ENCODE results near the gene CDO1. TPM values are rescaled to one million over a fixed set of nuclear protein-coding genes. Genes with fewer than 3 reads are reported as not detected.

The CDO1 gene
- total and polyA plus RNA-seq, 2 experiments from 2014 or later = 24.5 to 29.2 TPM

- TF ChIP-seq REST (IDR thresholded peaks at IDR 0.05; ENCODE audit: unreplicated experiment) = no peak
- no peak for TF ChIP-seq ZNF331 (CRISPR knock-in tag; IDR thresholded peaks at IDR 0.05; ENCODE audit: low read depth)
- no peak for TF ChIP-seq ZNF114 (CRISPR knock-in tag; IDR thresholded peaks at IDR 0.05)
- no peak for TF ChIP-seq EZH2 (IDR thresholded peaks at IDR 0.05; ENCODE audit: low read depth, unreplicated experiment)
- TF ChIP-seq POLR2AphosphoS5 (IDR thresholded peaks at IDR 0.05; ENCODE audit: low read depth) = no peak
- TF ChIP-seq CTCF (conservative IDR thresholded peaks at IDR 0.05; ENCODE audit: low read depth in 2 of 2) = no peak
- no peak for TF ChIP-seq CREB1 (CRISPR knock-in tag; IDR thresholded peaks at IDR 0.05; ENCODE audit: low read depth)
- TF ChIP-seq JUNB (IDR thresholded peaks at IDR 0.05; ENCODE audit: unreplicated experiment) = no peak
- TF ChIP-seq ETS1 (IDR thresholded peaks at IDR 0.05) = no peak
Observed at GRCh38 chr5:115795700-115796099, 20.8 kb downstream of the CDO1 start (continued).

- TF ChIP-seq CTCF (conservative IDR thresholded peaks at IDR 0.05; ENCODE audit: low read depth in 2 of 2) = no peak
- no peak for TF ChIP-seq REST (IDR thresholded peaks at IDR 0.05; ENCODE audit: unreplicated experiment)
- no peak for TF ChIP-seq POLR2AphosphoS5 (IDR thresholded peaks at IDR 0.05; ENCODE audit: low read depth)
- TF ChIP-seq STAT1 (IDR thresholded peaks at IDR 0.05; ENCODE audit: unreplicated experiment) = no peak
- no peak for TF ChIP-seq JUNB (IDR thresholded peaks at IDR 0.05; ENCODE audit: unreplicated experiment)
- TF ChIP-seq EZH2phosphoT487 (IDR thresholded peaks at IDR 0.05; ENCODE audit: unreplicated experiment) = no peak
- TF ChIP-seq ZNF114 (CRISPR knock-in tag; IDR thresholded peaks at IDR 0.05) = no peak
- TF ChIP-seq ZNF331 (CRISPR knock-in tag; IDR thresholded peaks at IDR 0.05; ENCODE audit: low read depth) = no peak
- TF ChIP-seq CREB1 (CRISPR knock-in tag; IDR thresholded peaks at IDR 0.05; ENCODE audit: low read depth) = no peak
- TF ChIP-seq EZH2 (IDR thresholded peaks at IDR 0.05; ENCODE audit: low read depth, unreplicated experiment) = no peak
- TF ChIP-seq NANOG (IDR thresholded peaks at IDR 0.05; ENCODE audit: borderline replicate concordance) = no peak
- Mint-ChIP-seq H3K27ac (no peak overlapping the region), H3K4me1 (peaks cover 21% of the 10 kb centered on the region; the same call in 2 of the 3 replicates), H3K27me3 (ENCODE audit: insufficient read depth, low read depth, poor library complexity) (peaks cover 6% of the 10 kb centered on the region), H3K4me3 (no peak overlapping the region), H3K9me3 (no peaks in the 10 kb centered on the region), H3K36me3 (ENCODE audit: low read depth) (no peaks in the 10 kb centered on the region)
- Histone ChIP-seq H3K79me2 (replicated peaks; ENCODE audit: insufficient read depth) (no peaks in the 10 kb centered on the region), H3F3A (replicated peaks; ENCODE audit: low read depth) (no peaks in the 10 kb centered on the region), H3K9me2 (ENCODE audit: insufficient read depth) (no peaks in the 10 kb centered on the region), H3K4me1 (ENCODE audit: insufficient read depth) (peaks cover 4% of the 10 kb centered on the region; the same call in 1 of the 2 replicates), H3K4me2 (no peak overlapping the region), H3K4me3 (no peak overlapping the region), H3K27ac (ENCODE audit: low read depth) (no peak overlapping the region), H3K36me3 (ENCODE audit: insufficient read depth) (no peaks in the 10 kb centered on the region), H3K27me3 (ENCODE audit: insufficient read depth) (no peaks in the 10 kb centered on the region), H2AFZ (no peak overlapping the region), H4K20me1 (replicated peaks; ENCODE audit: insufficient read depth) (no peaks in the 10 kb centered on the region)
- no peak for DNase-seq (ENCODE audit: low spot score)
- ATAC-seq = no peak
Observed at GRCh38 chr5:115788440-115788839, 28.0 kb downstream of the CDO1 start.

Measured in GM23338 (cell line).